Measurements from ENCODE around the gene TSKS.
"Not testable (repeated sequence)": the region's sequence is repeated elsewhere in the genome, so short reads cannot be mapped to it uniquely, and the experiment has no call there.

The TSKS gene

GRCh38 chr19:49766930-49767299, 3.8 kb upstream of the TSKS start, which contains the start of gene AP2A1:
Gene AP2A1, plus strand, starts transcription at chr19:49767001. Its CDS starts 133 bp downstream, at chr19:49767134.
- no peak for DNase-seq (ENCODE audit: low spot score)

GRCh38 chr19:49766007-49766929, 3.2 kb upstream of the TSKS start:
- peak; percentile 100 for DNase-seq (ENCODE audit: low spot score)

GRCh38 chr19:49764341-49764740, 1.2 kb upstream of the TSKS start:
- DNase-seq (ENCODE audit: low spot score) = no peak

DNA sequence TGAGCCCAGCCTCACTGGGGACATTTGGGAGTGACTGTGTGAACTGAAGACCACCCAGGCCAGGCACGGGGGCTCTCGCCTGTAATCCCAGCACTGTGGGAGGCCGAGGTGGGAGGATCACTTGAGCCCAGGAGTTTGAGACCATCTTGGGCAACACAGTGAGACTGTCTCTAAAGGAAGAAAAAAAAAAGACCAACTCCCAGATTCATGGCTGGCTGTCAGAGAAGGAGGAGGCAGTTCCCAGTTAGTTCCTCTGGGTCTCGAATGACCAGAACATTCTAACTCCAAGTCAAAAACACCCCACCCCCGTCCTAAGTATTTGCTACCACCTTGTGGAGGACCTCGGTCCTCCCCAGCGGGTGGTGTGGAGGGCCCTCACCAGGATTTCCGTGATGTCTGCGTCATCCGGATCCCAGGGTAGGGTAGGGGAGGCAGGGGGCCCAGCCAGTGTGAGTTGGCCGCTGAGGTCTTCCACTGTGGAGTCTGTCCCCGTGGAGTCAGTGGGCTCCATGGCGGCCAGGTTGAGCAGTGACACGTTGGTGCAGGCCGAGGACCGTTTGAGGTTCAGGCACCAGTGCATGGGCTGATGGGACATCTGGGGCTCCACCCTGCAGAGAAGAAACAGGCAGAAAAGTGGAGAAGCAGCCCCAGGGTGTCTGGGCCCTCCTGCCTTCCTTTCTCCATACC, 1.3 kb downstream of the TSKS start:
- DNase-seq (ENCODE audit: low spot score) = no peak

DNA sequence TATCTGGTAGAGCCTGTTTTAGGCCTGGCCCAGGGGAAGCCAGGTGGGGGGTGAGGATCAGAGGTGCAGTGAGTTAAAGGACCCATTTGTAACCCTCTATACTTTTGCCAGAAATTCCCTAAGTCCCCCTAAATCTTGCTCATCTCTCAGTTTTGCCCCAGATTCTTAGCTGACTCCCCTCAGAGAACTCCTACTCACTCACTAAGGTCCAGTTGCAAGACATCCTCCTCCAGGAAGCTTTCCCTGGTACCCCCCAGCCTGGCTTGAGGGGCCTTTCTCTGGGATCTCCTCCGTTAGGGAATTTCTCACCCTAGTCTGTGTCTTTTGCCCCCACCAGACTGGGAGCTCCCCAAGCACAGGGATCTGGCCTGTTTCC, 1.9 kb downstream of the TSKS start:
- DNase-seq (ENCODE audit: low spot score) = no peak

DNA sequence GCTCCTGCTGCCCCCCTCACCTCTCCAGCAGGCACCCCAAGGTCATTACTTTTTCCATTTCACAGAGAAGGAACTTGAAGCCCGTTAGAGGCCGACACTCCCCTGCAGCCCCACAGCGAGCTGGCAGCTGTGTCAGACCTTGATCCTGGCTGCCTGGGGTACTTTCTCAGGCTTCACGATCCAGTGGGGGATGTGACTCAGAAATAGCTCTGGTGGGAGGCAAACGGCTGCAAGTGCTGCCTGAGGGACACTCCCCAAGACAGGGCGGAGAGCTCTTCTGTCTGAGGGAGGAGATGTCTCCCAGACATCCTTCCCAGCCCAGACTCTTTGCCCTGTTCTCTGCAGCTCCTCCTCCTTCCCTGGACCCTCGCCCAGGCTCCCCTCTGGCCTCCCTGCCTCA, 4.8 kb downstream of the TSKS start:
- DNase-seq (ENCODE audit: low spot score) = no peak

- no peak for DNase-seq (ENCODE audit: low spot score)
These were observed 7.2 kb downstream of the TSKS start for GRCh38 chr19:49755956-49756355.

GRCh38 chr19:49752701-49753100, 10.4 kb downstream of the TSKS start:
- no peak for DNase-seq (ENCODE audit: low spot score)

- no peak for DNase-seq (ENCODE audit: low spot score)
These were observed 13.3 kb downstream of the TSKS start for GRCh38 chr19:49749771-49750170.

DNA sequence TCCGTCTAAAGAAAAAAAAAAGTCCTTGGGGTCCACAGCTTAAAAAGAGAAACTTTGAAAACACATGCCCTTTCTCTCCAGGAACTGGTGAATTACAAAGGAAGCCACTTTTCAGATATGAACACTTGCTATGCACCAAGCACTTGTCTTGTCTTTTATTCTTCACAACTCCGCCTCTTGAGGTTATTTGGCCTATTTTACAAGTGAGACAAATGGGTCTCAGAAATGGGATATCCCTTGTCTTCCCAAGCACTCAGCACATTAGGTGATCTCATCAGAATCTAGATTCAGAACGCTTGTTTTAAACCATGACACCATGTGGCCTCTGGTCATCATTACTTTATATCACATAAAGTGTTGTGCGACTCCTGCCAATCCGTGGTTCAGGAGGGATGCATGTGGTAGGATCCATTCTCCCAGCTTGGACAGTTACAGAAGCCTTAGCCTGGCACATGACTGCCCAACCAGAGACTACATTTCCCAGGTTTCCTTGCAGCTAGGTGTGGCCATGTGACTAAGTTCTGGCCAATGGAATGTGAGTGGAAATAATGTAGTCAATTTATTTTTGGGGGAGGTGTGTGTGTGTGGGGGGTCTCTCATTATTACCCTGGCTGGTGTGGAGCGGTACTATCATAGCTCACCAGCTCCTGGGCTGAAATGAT, 13.9 kb downstream of the TSKS start:
- no peak for DNase-seq (ENCODE audit: low spot score)

DNA sequence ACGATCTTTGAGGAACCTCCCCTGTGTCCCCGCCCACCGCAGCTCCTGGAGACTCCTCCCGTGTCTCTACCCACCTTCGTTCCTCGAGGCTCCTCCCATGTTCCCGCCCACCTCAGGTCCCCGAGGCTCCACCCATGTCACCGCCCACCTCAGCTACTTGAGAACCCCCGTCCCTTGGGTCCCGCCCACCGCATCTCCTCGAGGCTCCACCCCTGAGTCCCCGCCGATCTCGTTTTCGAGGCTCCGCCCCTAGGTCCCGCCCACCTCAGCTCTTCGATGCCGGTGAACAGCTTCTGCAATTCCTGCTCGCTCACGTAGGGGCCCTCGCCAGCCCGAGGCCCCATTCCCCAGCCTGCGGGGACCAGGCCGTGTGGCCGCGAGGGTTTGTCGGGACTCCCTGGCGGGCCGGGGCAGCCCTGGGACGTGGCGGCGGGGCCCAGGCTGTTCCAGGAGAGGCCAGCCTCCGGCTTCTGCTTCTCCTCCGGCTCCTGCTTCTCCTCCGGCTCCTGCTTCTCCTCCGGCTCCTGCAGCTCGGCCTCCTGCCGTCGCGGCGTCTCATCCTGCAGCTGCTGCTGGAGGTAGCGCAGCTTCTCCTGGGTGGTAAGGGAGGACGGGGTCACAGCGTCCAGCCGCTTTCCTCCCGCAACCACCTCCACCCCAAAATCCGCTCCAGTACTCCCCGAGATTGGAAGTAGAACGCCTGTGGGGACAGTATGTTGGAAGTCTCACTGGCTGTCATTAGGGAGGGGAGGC, 16.7 kb downstream of the TSKS start:
- DNase-seq (ENCODE audit: low spot score) = no peak

DNA sequence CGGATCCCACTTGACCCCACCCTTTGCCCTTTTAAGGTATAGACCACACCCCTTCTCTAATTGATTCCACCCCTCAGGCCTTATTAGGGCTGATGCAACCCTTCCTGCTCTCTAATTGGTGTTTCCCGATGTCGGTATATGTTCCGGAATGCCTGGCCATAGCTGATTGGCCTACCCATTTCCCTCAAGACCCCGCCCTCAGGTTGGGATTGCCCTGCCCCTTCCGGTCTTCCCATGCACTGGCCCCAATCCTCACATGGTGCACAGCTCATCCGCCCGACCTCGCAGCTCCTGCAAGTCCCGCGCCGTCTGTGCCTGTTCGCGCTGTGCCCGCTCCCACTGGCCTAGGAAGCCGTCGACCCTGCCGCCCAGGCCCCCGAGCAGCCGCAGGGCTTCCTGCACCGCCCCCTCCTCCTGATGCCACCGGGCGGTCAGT, 18.1 kb downstream of the TSKS start:
- no peak for DNase-seq (ENCODE audit: low spot score)

DNA sequence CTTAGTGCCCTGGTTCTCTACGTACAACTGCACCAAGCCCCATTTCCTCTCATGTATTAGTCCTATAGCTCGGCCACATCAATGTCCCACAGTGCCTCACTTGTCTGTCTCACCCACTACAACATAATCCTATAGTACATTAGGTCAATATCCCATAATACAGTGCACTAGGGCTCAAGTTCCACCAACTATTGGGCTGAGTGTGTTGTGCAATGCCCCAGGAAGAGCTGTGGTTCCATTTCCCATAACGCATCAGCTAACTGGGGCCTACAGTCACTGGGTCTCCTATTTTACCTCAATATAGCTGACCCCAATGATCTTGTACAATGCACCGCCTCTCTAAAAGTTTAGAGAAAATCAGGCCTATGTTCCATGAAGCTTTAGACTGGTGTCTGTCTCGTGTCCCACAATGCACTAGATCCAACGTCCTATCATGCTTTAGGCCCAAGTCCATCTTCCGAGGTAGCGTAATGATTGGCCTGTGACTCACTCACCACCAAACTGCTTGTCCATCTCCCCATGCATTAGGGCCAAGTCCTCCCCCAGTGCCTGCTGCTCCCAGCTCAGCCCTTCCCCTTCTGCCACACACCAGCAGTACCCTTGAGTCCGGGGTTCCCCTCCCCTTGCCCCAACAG, 21.8 kb downstream of the TSKS start:
- peak; percentile 32 for DNase-seq (ENCODE audit: low spot score)

DNA sequence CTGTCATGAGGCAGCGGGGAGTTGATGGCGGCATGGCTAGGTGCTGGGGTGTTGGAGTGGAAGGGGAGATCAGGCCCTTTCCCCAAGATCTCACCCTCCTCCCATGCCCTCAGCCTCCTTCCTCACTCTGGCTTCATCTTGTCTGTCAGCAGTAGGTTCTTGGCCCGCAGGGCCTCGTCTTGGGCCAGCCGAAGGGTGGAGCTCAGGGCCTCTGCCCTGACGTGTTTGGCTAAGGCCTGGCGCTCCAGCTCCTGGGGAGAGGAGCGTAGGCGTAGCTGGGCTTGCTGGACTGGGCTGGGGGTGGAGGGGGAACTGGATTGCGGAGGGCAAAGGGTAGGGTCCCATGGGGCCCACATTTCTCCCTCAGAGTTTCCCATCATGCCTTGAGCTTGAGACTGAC, 23.2 kb downstream of the TSKS start:
- DNase-seq (ENCODE audit: low spot score) = no peak

DNA sequence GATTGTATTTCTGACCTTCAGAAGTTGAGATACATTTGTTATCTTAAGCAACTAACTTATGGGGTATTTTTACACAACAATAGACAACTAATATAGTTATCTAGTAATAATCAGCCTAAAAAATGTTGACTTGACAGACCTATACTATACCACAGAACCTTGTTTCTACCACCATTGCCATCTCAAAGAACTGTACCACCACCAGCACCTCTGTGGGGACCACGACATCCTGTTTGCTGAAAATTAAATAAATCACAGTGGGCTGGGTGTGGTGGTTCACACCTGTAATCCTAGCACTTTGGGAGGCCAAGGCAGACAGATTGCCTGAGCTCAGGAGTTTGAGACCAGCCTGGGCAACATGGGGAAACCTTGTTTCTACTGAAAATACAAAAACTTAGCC, 24.0 kb downstream of the TSKS start:
- DNase-seq (ENCODE audit: low spot score) = no peak

- DNase-seq (ENCODE audit: low spot score) = no peak
These were observed 24.8 kb downstream of the TSKS start for GRCh38 chr19:49738268-49738667.

DNA sequence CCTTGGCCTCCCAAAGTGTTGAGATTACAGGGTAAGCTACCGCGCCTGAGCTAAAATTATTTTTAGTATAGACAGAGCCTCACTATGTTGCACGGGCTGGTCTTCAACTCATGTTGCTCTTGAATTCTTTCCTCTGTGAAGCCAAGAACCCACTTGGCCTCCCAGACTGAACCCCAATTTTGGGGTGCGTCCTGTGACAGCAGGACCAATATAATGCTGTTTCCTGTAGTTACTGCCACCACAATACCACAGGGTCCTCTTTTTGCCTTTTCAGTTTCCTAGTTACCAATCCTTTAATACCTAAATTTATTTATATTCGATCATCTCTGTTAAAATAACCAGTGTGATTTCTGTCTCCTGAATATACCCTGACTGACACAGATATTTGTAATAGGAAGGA, 32.9 kb downstream of the TSKS start:
- DNase-seq (ENCODE audit: low spot score) = no peak

- no peak for DNase-seq (ENCODE audit: low spot score)
These were observed 35.7 kb downstream of the TSKS start for GRCh38 chr19:49727217-49728030.

DNA sequence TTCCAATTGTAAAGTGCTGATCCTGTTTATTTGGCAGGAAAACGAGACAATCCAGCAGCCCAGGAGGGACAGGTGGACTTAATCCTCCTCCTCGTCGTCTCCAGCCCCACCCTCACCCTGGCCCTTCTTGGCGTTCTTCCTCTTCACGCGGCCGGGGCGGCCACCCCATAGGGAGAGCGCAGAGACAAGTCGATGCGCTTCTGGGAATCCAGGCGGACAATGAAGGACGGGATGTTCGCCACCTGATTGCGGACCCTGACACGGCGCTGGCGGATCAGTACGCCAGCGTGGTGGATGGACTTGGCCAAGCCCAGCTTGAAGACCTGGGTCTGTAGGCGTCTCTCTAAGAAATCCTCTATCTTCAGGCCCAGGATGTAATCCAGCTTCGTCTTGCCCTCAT, 43.7 kb downstream of the TSKS start:
- DNase-seq (ENCODE audit: low spot score) = not testable (repeated sequence)

DNA sequence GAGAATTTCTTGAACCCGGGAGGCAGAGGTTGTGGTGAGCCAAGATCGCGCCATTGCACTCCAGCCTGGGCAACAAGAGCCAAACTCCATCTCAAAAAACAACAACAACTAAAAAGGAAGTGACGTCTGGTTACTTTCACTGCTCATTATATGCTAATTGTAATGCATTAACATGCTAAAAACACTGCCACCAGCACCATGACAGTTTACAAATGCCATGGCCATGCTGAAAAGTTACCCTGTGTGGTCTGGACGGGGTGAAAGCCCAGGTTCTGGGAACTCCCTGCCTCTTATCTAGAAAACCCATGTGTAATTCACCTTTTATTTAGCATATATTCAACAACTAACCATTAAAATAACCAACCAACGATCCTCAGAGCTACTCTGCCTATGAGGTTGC, 44.1 kb downstream of the TSKS start:
- DNase-seq (ENCODE audit: low spot score) = no peak

DNA sequence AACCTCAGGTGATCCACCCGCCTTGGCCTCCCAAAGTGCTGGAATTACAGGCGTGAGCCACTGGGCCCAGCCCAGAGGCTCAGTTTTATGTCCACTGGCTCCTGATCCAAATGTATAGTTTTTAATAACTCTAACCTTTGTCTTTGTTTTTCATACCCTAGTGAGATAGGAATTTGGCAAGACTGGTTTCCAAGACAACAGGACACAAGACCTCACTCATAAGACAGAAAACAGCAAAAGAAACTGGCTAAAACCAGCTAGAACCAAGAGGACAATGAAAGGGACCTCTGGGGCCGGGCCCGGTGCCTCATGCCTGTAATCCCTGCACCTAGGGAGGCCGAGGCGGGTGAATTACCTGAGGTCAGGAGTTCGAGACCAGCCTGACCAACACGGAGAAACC, 44.6 kb downstream of the TSKS start:
- DNase-seq (ENCODE audit: low spot score) = no peak
